CD14-positive monocyte (primary cell): ENCODE results near the gene SLC22A13. TPM values are rescaled to one million over a fixed set of nuclear protein-coding genes. Genes with fewer than 3 reads are reported as not detected.
A peak's percentile ranks its signal among the peaks of the same experiment; 100 is the strongest.

Experiments used
- DNase-seq, 3 donors: peaks; one replicate each; pipeline ENCODE4 v3.0.0-alpha.2; 2011 to 2022
- H2AFZ ChIP-seq: 2 replicates; pipeline ENCODE4 v1.6.0; 2012; ENCODE audit warnings: mild to moderate bottlenecking, low read depth, low read length, inconsistent platforms; ENCODE audit not compliant: insufficient read depth, poor library complexity, severe bottlenecking
- H3K27ac ChIP-seq, 2 donors: 1 replicate in 1 of 2; 2 replicates in 1 of 2; pipeline ENCODE4 v1.5.1; 2012 to 2013; ENCODE audit warnings: low read length in 2 of 2, control low read depth in 1 of 2, inconsistent platforms in 1 of 2, low read depth in 1 of 2, mild to moderate bottlenecking in 1 of 2
- H3K27me3 ChIP-seq, 2 donors: one replicate each; pipeline versions ENCODE4 v1.6.0 to v1.6.1; 2011 to 2013; ENCODE audit warnings: low read length in 2 of 2; ENCODE audit not compliant: control insufficient read depth in 2 of 2, insufficient read depth in 2 of 2
- H3K36me3 ChIP-seq, 2 donors: replicated peaks in 1 of 2; 1 replicate in 1 of 2; 2 replicates in 1 of 2; pipeline versions ENCODE4 v1.5.1 to v1.6.1; 2012 to 2013; ENCODE audit warnings: low read length in 2 of 2, control low read depth in 1 of 2, inconsistent platforms in 1 of 2, mild to moderate bottlenecking in 1 of 2; ENCODE audit not compliant: insufficient read depth in 2 of 2, control insufficient read depth in 1 of 2
- H3K4me1 ChIP-seq, 2 donors: 1 replicate in 1 of 2; 2 replicates in 1 of 2; pipeline versions ENCODE4 v1.5.1 to v1.6.1; 2012 to 2013; ENCODE audit warnings: low read length in 2 of 2, control low read depth in 1 of 2, inconsistent platforms in 1 of 2, mild to moderate bottlenecking in 1 of 2, moderate library complexity in 1 of 2; ENCODE audit not compliant: insufficient read depth in 2 of 2, control insufficient read depth in 1 of 2
- H3K4me2 ChIP-seq: replicated peaks from 2 replicates; pipeline ENCODE3; 2012; ENCODE audit warnings: low read length, moderate library complexity, mild to moderate bottlenecking; ENCODE audit not compliant: poor library complexity, severe bottlenecking; ENCODE audit errors: extremely low read depth
- H3K4me3 ChIP-seq, 3 experiments: fragments of 200-600 bp in 1 of 3; sonication (generic) in 1 of 3; replicated peaks in 1 of 3; 1 replicate in 2 of 3; 2 replicates in 1 of 3; pipeline ENCODE4 v1.5.1; 2011 to 2013; ENCODE audit warnings: low read length in 3 of 3, mild to moderate bottlenecking in 3 of 3, control low read depth in 2 of 3, low read depth in 2 of 3, inconsistent platforms in 1 of 3, moderate library complexity in 1 of 3
- H3K79me2 ChIP-seq: 2 replicates; pipeline ENCODE4 v1.6.0; 2012; ENCODE audit warnings: mild to moderate bottlenecking, control low read depth, inconsistent platforms, low read length, moderate library complexity; ENCODE audit not compliant: insufficient read depth
- H3K9ac ChIP-seq: 2 replicates; pipeline ENCODE4 v1.6.0; 2017; ENCODE audit warnings: low read length, mild to moderate bottlenecking; ENCODE audit not compliant: insufficient read depth, poor library complexity, severe bottlenecking
- H3K9me3 ChIP-seq, 2 donors: replicated peaks in 1 of 2; 1 replicate in 1 of 2; 2 replicates in 1 of 2; pipeline versions ENCODE4 v1.5.1 to v1.6.1; 2012 to 2013; ENCODE audit warnings: low read length in 2 of 2, control low read depth in 1 of 2; ENCODE audit not compliant: control insufficient read depth in 1 of 2, insufficient read depth in 1 of 2
- H4K20me1 ChIP-seq: 2 replicates; pipeline ENCODE4 v1.6.0; 2012; ENCODE audit warnings: mild to moderate bottlenecking, low read length, control low read depth, moderate library complexity; ENCODE audit not compliant: insufficient read depth
- H3K27ac Mint-ChIP-seq, 7 donors: one replicate each; pipeline ENCODE4 v1.8.0; 2020; ENCODE audit warnings: mild to moderate bottlenecking in 7 of 7, mixed read lengths in 7 of 7, moderate library complexity in 6 of 7, inconsistent platforms in 2 of 7
- H3K27me3 Mint-ChIP-seq, 3 donors: one replicate each; pipeline ENCODE4 v1.8.0; 2021 to 2022; ENCODE audit warnings: low read depth in 3 of 3, mild to moderate bottlenecking in 3 of 3, mixed read lengths in 3 of 3, moderate library complexity in 3 of 3, inconsistent platforms in 1 of 3
- H3K36me3 Mint-ChIP-seq, 2 donors: one replicate each; pipeline ENCODE4 v1.8.0; 2020; ENCODE audit warnings: mixed read lengths in 2 of 2, inconsistent platforms in 1 of 2, mild to moderate bottlenecking in 1 of 2
- H3K4me1 Mint-ChIP-seq: one replicate; pipeline ENCODE4 v1.8.0; 2020; ENCODE audit warnings: mild to moderate bottlenecking, mixed read lengths
- H3K4me3 Mint-ChIP-seq, 2 donors: one replicate each; pipeline ENCODE4 v1.8.0; 2020; ENCODE audit warnings: mild to moderate bottlenecking in 2 of 2, mixed read lengths in 2 of 2, moderate library complexity in 1 of 2
- H3K9me3 Mint-ChIP-seq, 7 donors: one replicate each; pipeline ENCODE4 v1.8.0; 2020 to 2022; ENCODE audit warnings: mixed read lengths in 7 of 7, mild to moderate bottlenecking in 6 of 7, moderate library complexity in 6 of 7, inconsistent platforms in 2 of 7
- WGBS: methylation state at CpG from one replicate; pipeline ENCODE4 v1.1.5; 2013; ENCODE audit warnings: missing lambda C conversion rate; ENCODE audit not compliant: insufficient coverage; 5-methylcytosine and 5-hydroxymethylcytosine counted together
- intact Hi-C, 2 donors: fragments of 100-400 bp; cut with micrococcal nuclease; formaldehyde crosslinking; loops; one replicate each; pipeline versions ENCODE4 v1.15.0 to v1.15.1; 2023
- polyA plus RNA-seq, 3 donors: library from polyadenylated mRNA; depleted of rRNA in 1 of 3; unstranded in 2 of 3; stranded (reverse) in 1 of 3; fragments of 300-500 nt in 2 of 3; fragments of >200 nt in 1 of 3; fragmentation: Illumina TruSeq in 2 of 3; gene quantifications; 1 replicate in 2 of 3; 2 replicates in 1 of 3; pipeline ENCODE4 v1.2.3, GENCODE V29; 2012 to 2021
- TF ChIP-seq, protein P1 (sequence below): fragments of 200-600 bp; IDR thresholded peaks from one replicate; pipeline ENCODE4 v1.8.0; 2022; ENCODE audit warnings: antibody characterized with exemption, mild to moderate bottlenecking

SLC22A13 gene
- polyA plus RNA-seq, 3 donors = 0.19 TPM; not detected in 2

DNA sequence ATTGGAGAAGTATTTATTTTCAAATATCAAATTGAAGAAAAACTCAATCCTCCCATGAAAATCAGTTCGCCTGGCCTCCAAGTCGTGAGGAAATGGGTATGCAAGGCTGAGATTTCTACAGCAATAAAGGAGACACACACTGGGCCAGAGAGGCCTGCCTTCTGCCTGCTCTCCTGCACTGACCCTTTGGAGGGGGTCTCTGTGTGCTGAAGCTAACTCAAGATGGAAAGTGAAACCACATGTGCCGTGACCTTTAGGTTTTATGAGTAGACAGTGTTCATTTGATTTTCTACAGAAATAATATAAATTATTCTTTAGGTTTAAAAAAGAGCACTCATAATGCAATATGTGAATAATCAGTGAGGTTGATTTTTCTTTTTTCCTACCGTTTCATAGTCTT, 11.9 kb upstream of the SLC22A13 start:
- no peak overlapping the region for H3K27ac ChIP-seq
- no peaks in the 10 kb centered on the region for H3K27me3 ChIP-seq
- TF ChIP-seq, protein P1, sequence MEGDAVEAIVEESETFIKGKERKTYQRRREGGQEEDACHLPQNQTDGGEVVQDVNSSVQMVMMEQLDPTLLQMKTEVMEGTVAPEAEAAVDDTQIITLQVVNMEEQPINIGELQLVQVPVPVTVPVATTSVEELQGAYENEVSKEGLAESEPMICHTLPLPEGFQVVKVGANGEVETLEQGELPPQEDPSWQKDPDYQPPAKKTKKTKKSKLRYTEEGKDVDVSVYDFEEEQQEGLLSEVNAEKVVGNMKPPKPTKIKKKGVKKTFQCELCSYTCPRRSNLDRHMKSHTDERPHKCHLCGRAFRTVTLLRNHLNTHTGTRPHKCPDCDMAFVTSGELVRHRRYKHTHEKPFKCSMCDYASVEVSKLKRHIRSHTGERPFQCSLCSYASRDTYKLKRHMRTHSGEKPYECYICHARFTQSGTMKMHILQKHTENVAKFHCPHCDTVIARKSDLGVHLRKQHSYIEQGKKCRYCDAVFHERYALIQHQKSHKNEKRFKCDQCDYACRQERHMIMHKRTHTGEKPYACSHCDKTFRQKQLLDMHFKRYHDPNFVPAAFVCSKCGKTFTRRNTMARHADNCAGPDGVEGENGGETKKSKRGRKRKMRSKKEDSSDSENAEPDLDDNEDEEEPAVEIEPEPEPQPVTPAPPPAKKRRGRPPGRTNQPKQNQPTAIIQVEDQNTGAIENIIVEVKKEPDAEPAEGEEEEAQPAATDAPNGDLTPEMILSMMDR = no peak
- no peaks in the 10 kb centered on the region for H3K79me2 ChIP-seq
- H3K4me2 ChIP-seq = no peak overlapping the region
- H3K4me1 ChIP-seq = no peaks in the 10 kb centered on the region
- H3K4me1 Mint-ChIP-seq = peaks cover 3% of the 10 kb centered on the region
- H3K27ac Mint-ChIP-seq = peak overlapping the region in 1 of 7 donors; percentile 76
- H4K20me1 ChIP-seq = no peaks in the 10 kb centered on the region
- no peaks in the 10 kb centered on the region for H3K27me3 Mint-ChIP-seq
- no peaks in the 10 kb centered on the region for H3K9me3 Mint-ChIP-seq
- no peaks in the 10 kb centered on the region for H3K9me3 ChIP-seq
- peaks cover 65 to 75% of the 10 kb centered on the region in 2 donors for H3K36me3 ChIP-seq
- peaks cover 74 to 78% of the 10 kb centered on the region in 2 donors for H3K36me3 Mint-ChIP-seq
- no peak for DNase-seq
- no peak overlapping the region for H2AFZ ChIP-seq
- intact Hi-C loops = no loop called here
- no peak overlapping the region for H3K4me3 Mint-ChIP-seq
- no peak overlapping the region for H3K9ac ChIP-seq
- H3K4me3 ChIP-seq = no peak overlapping the region
- 100% methylated on average over 1 of the region's 4 CpGs for WGBS

DNA sequence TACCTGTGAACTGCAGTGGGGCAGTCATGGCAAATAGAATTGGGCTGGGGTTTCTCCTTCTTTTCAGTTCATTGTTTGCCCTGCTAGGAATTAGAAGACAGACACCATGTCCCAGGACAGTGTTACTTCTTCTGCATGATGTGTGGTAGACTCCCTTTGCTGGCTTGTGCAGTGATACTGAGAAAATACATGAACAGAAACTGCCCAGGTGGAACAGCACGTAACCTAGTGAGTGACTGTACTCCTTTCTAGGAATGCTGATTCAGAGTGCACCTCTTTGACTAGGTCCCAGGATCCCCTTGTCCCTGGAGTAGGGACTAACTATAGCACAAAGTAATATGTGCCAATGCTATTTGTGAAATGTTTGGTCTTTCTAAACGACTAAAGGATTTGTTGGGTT, 10.7 kb upstream of the SLC22A13 start:
- no peak for DNase-seq
- H3K27me3 ChIP-seq = no peaks in the 10 kb centered on the region
- TF ChIP-seq, protein P1 = no peak
- no peaks in the 10 kb centered on the region for H3K9me3 ChIP-seq
- intact Hi-C loops = no loop called here
- H3K4me1 Mint-ChIP-seq = peaks cover 3% of the 10 kb centered on the region
- H3K27me3 Mint-ChIP-seq = no peaks in the 10 kb centered on the region
- H2AFZ ChIP-seq = no peak overlapping the region
- H3K36me3 Mint-ChIP-seq = peaks cover 64 to 68% of the 10 kb centered on the region in 2 donors
- no peak overlapping the region for H3K27ac Mint-ChIP-seq
- H3K4me3 Mint-ChIP-seq = no peak overlapping the region
- H3K27ac ChIP-seq = no peak overlapping the region
- peaks cover 53 to 63% of the 10 kb centered on the region in 2 donors for H3K36me3 ChIP-seq
- no peak overlapping the region for H3K9ac ChIP-seq
- no peaks in the 10 kb centered on the region for H4K20me1 ChIP-seq
- WGBS = 100% methylated on average over 1 of the region's 2 CpGs
- H3K9me3 Mint-ChIP-seq = no peaks in the 10 kb centered on the region
- no peaks in the 10 kb centered on the region for H3K79me2 ChIP-seq
- no peaks in the 10 kb centered on the region for H3K4me1 ChIP-seq
- no peak overlapping the region for H3K4me2 ChIP-seq
- H3K4me3 ChIP-seq = no peak overlapping the region
